Activated CD4-positive, alpha-beta memory T cell treated with anti-CD3 and anti-CD28 coated beads for 36 hours (primary cell): ENCODE results near the gene PHLPP2. TPM values are rescaled to one million over a fixed set of nuclear protein-coding genes. Genes with fewer than 3 reads are reported as not detected.

Source experiments
- CTCF ChIA-PET: fragments of 350-600 bp; sonication (Branson Sonifier 250); formaldehyde crosslinking; loops from one replicate; lab custom pipeline; 2021; ENCODE audit warnings: antibody characterized with exemption, inconsistent platforms; lab: Charles Lee
- POLR2A ChIA-PET: fragments of 350-600 bp; sonication (Branson Sonifier 250); formaldehyde crosslinking; loops from one replicate; lab custom pipeline; 2021; ENCODE audit warnings: antibody characterized with exemption; lab: Charles Lee
- DNase-seq: peaks from one replicate; pipeline ENCODE4 v3.0.0-alpha.2; 2020
- H3K27ac Mint-ChIP-seq: one replicate; pipeline ENCODE4 v1.8.0; 2021; ENCODE audit warnings: mixed read lengths
- H3K27me3 Mint-ChIP-seq: one replicate; pipeline ENCODE4 v1.8.0; 2021; ENCODE audit warnings: mixed read lengths
- H3K36me3 Mint-ChIP-seq: one replicate; pipeline ENCODE4 v1.8.0; 2021; ENCODE audit warnings: mixed read lengths
- H3K4me1 Mint-ChIP-seq: one replicate; pipeline ENCODE4 v1.8.0; 2021; ENCODE audit warnings: low read depth, mixed read lengths
- H3K4me3 Mint-ChIP-seq: one replicate; pipeline ENCODE4 v1.8.0; 2021; ENCODE audit warnings: mild to moderate bottlenecking, mixed read lengths
- H3K9me3 Mint-ChIP-seq: one replicate; pipeline ENCODE4 v1.8.0; 2021; ENCODE audit warnings: mixed read lengths
- intact Hi-C: fragments of 100-400 bp; cut with micrococcal nuclease; formaldehyde crosslinking; loops from one replicate; pipeline ENCODE4 v1.15.1; 2023
- total RNA-seq, 2 experiments: library from RNA; stranded (reverse); gene quantifications; one replicate each; pipeline ENCODE4 v1.2.3, GENCODE V29; 2021

Gene PHLPP2
- total RNA-seq, 2 experiments from 2014 or later, result 10.2 to 11.2 TPM

- Mint-ChIP-seq H3K36me3 (peaks cover 47% of the 10 kb centered on the region), H3K4me3 (no peak overlapping the region), H3K27ac (no peak overlapping the region), H3K27me3 (no peaks in the 10 kb centered on the region), H3K4me1 (peaks cover 5% of the 10 kb centered on the region), H3K9me3 (peaks cover 2% of the 10 kb centered on the region)
- CTCF ChIA-PET, result interaction anchor here (1.0 kb wide), 1 partner anchor 280 kb away, joined by 3 read pairs; no protein-coding TSS in a partner anchor
- intact Hi-C loops, result no loop called here
- no peak for DNase-seq
- POLR2A ChIA-PET, result no interaction called here
Measured at GRCh38 chr16:71681360-71681759, 43.1 kb downstream of the PHLPP2 start.

GRCh38 chr16:71676236-71676635 is 48.3 kb downstream of the PHLPP2 start:
- Mint-ChIP-seq H3K27ac (no peak overlapping the region), H3K36me3 (peaks cover 39% of the 10 kb centered on the region), H3K4me3 (no peak overlapping the region), H3K27me3 (no peaks in the 10 kb centered on the region), H3K9me3 (no peaks in the 10 kb centered on the region), H3K4me1 (peaks cover 12% of the 10 kb centered on the region)
- intact Hi-C loops, result no loop called here
- ChIA-PET CTCF (no interaction called here), POLR2A (no interaction called here)
- DNase-seq, result no peak

GRCh38 chr16:71675380-71675779 is 49.1 kb downstream of the PHLPP2 start:
- ChIA-PET POLR2A (no interaction called here), CTCF (no interaction called here)
- Mint-ChIP-seq H3K36me3 (peaks cover 35% of the 10 kb centered on the region), H3K9me3 (no peaks in the 10 kb centered on the region), H3K4me3 (no peak overlapping the region), H3K27ac (no peak overlapping the region), H3K27me3 (no peaks in the 10 kb centered on the region), H3K4me1 (peaks cover 12% of the 10 kb centered on the region)
- intact Hi-C loops, result no loop called here
- no peak for DNase-seq

GRCh38 chr16:71674229-71674628 is 50.3 kb downstream of the PHLPP2 start:
- intact Hi-C loops, result no loop called here
- no peak for DNase-seq
- no peaks in the 10 kb centered on the region for H3K27me3 Mint-ChIP-seq
- no peaks in the 10 kb centered on the region for H3K9me3 Mint-ChIP-seq
- H3K27ac Mint-ChIP-seq, result no peak overlapping the region
- H3K4me3 Mint-ChIP-seq, result no peak overlapping the region
- ChIA-PET CTCF (interaction anchor here (1.6 kb wide), 1 partner anchor 63 kb away, joined by 5 read pairs; no protein-coding TSS in a partner anchor), POLR2A (interaction anchor here (0.8 kb wide), 1 partner anchor 419 kb away, joined by 5 read pairs; the partner anchor contains the start of gene TXNL4B)
- peaks cover 12% of the 10 kb centered on the region for H3K4me1 Mint-ChIP-seq
- H3K36me3 Mint-ChIP-seq, result peaks cover 39% of the 10 kb centered on the region

GRCh38 chr16:71673582-71673973 is 50.9 kb downstream of the PHLPP2 start:
- H3K36me3 Mint-ChIP-seq, result peaks cover 36% of the 10 kb centered on the region
- intact Hi-C loops, result no loop called here
- H3K4me3 Mint-ChIP-seq, result no peak overlapping the region
- H3K27ac Mint-ChIP-seq, result no peak overlapping the region
- no peaks in the 10 kb centered on the region for H3K27me3 Mint-ChIP-seq
- ChIA-PET CTCF (interaction anchor here (1.6 kb wide), 1 partner anchor 63 kb away, joined by 5 read pairs; no protein-coding TSS in a partner anchor), POLR2A (interaction anchor here (0.8 kb wide), 1 partner anchor 420 kb away, joined by 5 read pairs; the partner anchor contains the start of gene TXNL4B)
- no peak for DNase-seq
- peaks cover 12% of the 10 kb centered on the region for H3K4me1 Mint-ChIP-seq
- no peaks in the 10 kb centered on the region for H3K9me3 Mint-ChIP-seq

- DNase-seq, result peak; percentile 14
- peaks cover 36% of the 10 kb centered on the region for H3K36me3 Mint-ChIP-seq
- intact Hi-C loops, result no loop called here
- POLR2A ChIA-PET, result interaction anchor here (0.6 to 0.8 kb wide), 3 partner anchors 27 to 420 kb away, joined by 3 to 5 read pairs (median 3); partner anchors contain the start of gene TXNL4B
- no peaks in the 10 kb centered on the region for H3K27me3 Mint-ChIP-seq
- H3K27ac Mint-ChIP-seq, result no peak overlapping the region
- H3K4me3 Mint-ChIP-seq, result no peak overlapping the region
- peaks cover 12% of the 10 kb centered on the region for H3K4me1 Mint-ChIP-seq
- CTCF ChIA-PET, result interaction anchor here (1.6 kb wide), 1 partner anchor 62 kb away, joined by 5 read pairs; no protein-coding TSS in a partner anchor
- H3K9me3 Mint-ChIP-seq, result no peaks in the 10 kb centered on the region
Measured at GRCh38 chr16:71672803-71673581, 51.5 kb downstream of the PHLPP2 start.

GRCh38 chr16:71672125-71672524 is 52.4 kb downstream of the PHLPP2 start:
- CTCF ChIA-PET, result interaction anchor here (0.6 to 0.7 kb wide), 2 partner anchors 74 to 211 kb away, joined by 3 read pairs; no protein-coding TSS in a partner anchor
- POLR2A ChIA-PET, result no interaction called here
- no peaks in the 10 kb centered on the region for H3K9me3 Mint-ChIP-seq
- H3K27me3 Mint-ChIP-seq, result no peaks in the 10 kb centered on the region
- intact Hi-C loops, result no loop called here
- H3K27ac Mint-ChIP-seq, result no peak overlapping the region
- no peak overlapping the region for H3K4me3 Mint-ChIP-seq
- H3K36me3 Mint-ChIP-seq, result peaks cover 36% of the 10 kb centered on the region
- H3K4me1 Mint-ChIP-seq, result peaks cover 7% of the 10 kb centered on the region
- no peak for DNase-seq

- POLR2A ChIA-PET, result no interaction called here
- Mint-ChIP-seq H3K27me3 (no peaks in the 10 kb centered on the region), H3K27ac (no peak overlapping the region), H3K36me3 (peaks cover 37% of the 10 kb centered on the region), H3K4me3 (no peak overlapping the region), H3K4me1 (peaks cover 7% of the 10 kb centered on the region), H3K9me3 (no peaks in the 10 kb centered on the region)
- intact Hi-C loops, result no loop called here
- no peak for DNase-seq
- CTCF ChIA-PET, result interaction anchor here (0.9 kb wide), 1 partner anchor 61 kb away, joined by 4 read pairs; no protein-coding TSS in a partner anchor
Measured at GRCh38 chr16:71671165-71671564, 53.3 kb downstream of the PHLPP2 start.

- no peaks in the 10 kb centered on the region for H3K27me3 Mint-ChIP-seq
- H3K36me3 Mint-ChIP-seq, result peaks cover 38% of the 10 kb centered on the region
- peaks cover 7% of the 10 kb centered on the region for H3K4me1 Mint-ChIP-seq
- H3K27ac Mint-ChIP-seq, result no peak overlapping the region
- DNase-seq, result no peak
- ChIA-PET CTCF (interaction anchor here (0.9 kb wide), 1 partner anchor 60 kb away, joined by 4 read pairs; no protein-coding TSS in a partner anchor), POLR2A (no interaction called here)
- H3K4me3 Mint-ChIP-seq, result no peak overlapping the region
- no peaks in the 10 kb centered on the region for H3K9me3 Mint-ChIP-seq
- intact Hi-C loops, result no loop called here
Measured at GRCh38 chr16:71670537-71670936, 54.0 kb downstream of the PHLPP2 start.

- no peak overlapping the region for H3K4me3 Mint-ChIP-seq
Measured at GRCh38 chr16:71669926-71670536, 54.5 kb downstream of the PHLPP2 start.

GRCh38 chr16:71666928-71667707 is 57.4 kb downstream of the PHLPP2 start:
- H3K4me3 Mint-ChIP-seq, result no peak overlapping the region
- POLR2A ChIA-PET, result no interaction called here
- DNase-seq, result no peak
- H3K27me3 Mint-ChIP-seq, result no peaks in the 10 kb centered on the region
- H3K36me3 Mint-ChIP-seq, result peaks cover 26% of the 10 kb centered on the region
- H3K9me3 Mint-ChIP-seq, result no peaks in the 10 kb centered on the region
- CTCF ChIA-PET, result no interaction called here
- intact Hi-C loops, result no loop called here
- H3K27ac Mint-ChIP-seq, result no peak overlapping the region
- H3K4me1 Mint-ChIP-seq, result no peaks in the 10 kb centered on the region

More at GRCh38 chr16:71669926-71670536, 54.5 kb downstream of the PHLPP2 start:
- DNase-seq, result no peak
- intact Hi-C loops, result no loop called here
- H3K4me1 Mint-ChIP-seq, result peaks cover 7% of the 10 kb centered on the region
- peaks cover 36% of the 10 kb centered on the region for H3K36me3 Mint-ChIP-seq
- no peaks in the 10 kb centered on the region for H3K9me3 Mint-ChIP-seq
- H3K27me3 Mint-ChIP-seq, result no peaks in the 10 kb centered on the region
- CTCF ChIA-PET, result interaction anchor here (0.9 kb wide), 1 partner anchor 59 kb away, joined by 4 read pairs; no protein-coding TSS in a partner anchor
- H3K27ac Mint-ChIP-seq, result no peak overlapping the region
- POLR2A ChIA-PET, result no interaction called here
